Stimulated activated CD4-positive, alpha-beta T cell treated with anti-CD3 and anti-CD28 coated beads, Interleukin-4, amount 100 ng/mL, for 1 hour (primary cell): ENCODE data around the gene INPPL1.

ENCODE experiments used
- DNase-seq: peaks from one replicate; pipeline ENCODE4 v3.0.0-alpha.2; 2020

The INPPL1 gene

DNA sequence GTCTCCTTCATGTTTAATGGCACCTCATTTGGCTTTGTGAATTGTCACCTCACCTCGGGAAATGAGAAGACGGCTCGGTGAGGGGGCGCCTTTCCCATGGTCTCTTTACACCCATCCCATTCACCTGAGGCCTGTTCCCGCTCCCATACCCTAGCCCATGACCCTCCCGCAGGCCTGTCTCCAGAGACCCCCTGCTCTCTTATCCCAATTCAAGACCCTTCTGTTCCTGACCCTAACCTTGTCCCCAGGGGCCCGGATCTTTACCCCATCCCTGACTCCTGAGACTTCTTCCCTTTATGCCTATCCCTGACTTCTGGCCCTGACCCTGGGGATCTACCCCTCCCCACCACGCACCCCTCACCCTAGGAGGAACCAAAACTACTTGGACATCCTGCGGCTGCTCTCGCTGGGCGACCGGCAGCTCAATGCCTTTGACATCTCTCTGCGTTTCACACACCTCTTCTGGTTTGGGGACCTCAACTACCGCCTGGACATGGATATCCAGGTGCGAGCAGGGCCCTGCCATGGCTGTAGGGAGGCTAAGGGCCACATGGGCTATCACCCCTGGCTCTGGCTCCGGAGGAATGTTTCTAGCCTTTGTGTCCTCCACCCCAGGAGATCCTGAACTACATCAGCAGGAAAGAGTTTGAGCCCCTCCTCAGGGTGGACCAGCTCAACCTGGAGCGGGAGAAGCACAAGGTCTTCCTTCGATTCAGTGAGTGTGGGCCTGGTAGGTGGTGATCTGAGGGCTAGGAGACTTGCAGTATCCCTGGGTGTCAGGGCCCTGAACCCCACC lies 7.9 kb downstream of the INPPL1 start:
- no peak for DNase-seq

DNA sequence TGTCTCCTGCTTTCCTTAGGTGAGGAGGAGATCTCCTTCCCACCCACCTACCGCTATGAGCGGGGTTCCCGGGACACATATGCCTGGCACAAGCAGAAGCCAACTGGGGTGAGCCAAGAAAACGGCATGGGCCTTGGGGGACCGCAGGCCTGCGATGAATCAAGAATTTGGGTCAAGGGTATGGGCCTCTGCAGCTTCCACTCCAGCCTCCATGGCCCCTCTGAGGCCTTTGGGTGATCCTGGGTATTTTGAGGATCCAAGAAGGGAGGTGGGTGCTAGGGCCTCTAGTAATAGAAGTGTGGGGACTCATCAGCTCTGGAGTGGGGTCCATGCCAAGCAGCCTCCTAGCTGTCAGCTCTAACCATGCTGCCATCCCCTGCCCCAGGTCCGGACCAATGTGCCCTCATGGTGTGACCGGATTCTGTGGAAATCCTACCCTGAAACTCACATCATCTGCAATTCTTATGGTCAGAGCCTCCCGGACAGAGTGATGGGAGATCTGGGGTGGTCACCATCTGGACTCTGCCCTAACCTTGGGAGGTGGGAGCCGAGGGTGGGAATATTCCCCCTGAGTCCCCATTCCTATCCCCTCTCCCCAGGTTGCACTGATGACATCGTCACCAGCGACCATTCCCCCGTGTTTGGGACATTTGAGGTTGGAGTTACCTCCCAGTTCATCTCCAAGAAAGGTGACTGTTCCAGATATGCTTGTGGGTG lies 8.6 kb downstream of the INPPL1 start:
- DNase-seq: no peak

DNA sequence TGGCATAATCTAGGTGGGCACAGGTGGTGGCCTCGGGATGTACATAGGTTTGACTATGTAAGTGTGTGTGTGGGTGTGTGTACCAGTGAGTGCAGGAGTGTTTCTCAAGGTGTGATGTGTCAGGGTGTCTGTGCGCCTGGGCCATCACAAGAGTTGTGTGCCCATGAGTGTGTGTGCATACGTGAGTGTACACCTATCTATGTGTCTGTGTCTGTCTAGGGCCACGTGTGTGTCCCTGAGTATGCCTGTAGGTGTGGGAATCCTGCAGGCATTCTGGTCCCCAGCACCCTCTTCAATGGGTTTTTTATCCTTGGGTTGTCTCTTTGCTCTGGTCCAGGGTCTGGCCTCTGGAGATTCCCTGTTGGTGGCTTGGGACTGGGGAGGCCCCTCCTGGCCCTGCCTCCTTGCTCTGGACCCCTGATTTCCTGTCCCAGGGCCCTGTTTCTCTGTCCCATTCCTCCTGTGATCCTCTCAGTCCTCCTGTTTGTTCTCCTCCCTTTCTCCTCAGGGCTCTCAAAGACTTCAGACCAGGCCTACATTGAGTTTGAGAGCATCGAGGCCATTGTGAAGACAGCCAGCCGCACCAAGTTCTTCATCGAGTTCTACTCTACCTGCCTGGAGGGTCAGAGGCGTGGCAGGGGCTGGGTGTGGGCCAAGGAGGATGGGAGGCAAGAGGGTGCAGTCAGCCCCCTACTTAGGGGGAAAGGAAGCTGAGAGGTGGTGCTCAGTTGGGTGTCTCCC lies 9.4 kb downstream of the INPPL1 start:
- no peak for DNase-seq

DNA sequence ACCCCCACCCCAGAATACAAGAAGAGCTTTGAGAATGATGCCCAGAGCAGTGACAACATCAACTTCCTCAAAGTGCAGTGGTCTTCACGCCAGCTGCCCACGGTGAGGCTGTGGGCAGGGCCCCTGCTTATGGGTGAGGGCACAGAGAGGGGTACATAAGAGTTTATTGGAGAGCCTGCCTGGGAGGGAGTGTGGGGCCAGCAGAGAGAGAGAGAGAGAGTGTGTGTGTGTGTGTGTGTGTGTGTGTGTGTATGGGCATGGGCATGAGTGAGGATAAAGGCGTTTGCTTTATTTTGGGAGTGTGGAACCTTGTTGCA lies 9.9 kb downstream of the INPPL1 start:
- no peak for DNase-seq

DNA sequence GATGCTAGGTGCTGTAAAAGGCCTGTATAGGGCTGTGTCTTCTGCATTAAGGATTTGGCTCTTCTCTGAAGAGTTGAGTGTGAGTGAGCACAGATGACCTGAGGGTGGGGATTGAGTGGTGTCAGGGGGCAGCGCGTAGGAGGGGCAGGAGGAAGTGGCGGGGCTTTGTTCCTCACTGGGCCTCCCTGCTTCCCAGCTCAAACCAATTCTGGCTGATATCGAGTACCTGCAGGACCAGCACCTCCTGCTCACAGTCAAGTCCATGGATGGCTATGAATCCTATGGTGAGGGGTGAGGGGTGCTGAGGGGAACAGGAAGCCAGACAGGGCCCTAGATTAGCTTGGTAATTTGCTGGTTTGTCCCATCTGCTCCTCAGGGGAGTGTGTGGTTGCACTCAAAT lies 10.4 kb downstream of the INPPL1 start:
- DNase-seq: no peak

DNA sequence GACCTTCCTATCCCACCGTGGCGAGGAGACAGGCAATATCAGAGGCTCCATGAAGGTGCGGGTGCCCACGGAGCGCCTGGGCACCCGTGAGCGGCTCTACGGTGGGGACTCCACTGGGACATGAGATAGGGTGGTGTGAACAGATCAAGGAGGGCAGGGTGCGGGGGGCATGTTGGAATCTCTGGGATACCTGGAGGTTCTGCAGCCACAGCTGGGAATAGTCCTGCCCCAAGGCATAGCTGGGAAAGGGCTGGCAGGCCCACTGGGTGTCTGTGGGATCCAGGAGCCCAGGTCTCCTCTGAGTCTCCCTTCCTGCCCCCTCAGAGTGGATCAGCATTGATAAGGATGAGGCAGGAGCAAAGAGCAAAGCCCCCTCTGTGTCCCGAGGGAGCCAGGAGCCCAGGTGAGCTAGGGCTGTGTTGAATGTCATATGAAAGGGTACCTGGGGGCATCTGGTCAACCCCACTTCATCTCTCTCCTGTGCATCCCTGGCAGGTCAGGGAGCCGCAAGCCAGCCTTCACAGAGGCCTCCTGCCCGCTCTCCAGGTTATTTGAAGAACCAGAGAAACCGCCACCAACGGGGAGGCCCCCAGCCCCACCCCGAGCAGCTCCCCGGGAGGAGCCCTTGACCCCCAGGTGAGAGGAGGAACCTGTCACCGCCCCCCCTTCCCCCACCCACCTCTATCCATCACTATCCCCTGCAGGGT lies 10.9 kb downstream of the INPPL1 start:
- no peak for DNase-seq

DNA sequence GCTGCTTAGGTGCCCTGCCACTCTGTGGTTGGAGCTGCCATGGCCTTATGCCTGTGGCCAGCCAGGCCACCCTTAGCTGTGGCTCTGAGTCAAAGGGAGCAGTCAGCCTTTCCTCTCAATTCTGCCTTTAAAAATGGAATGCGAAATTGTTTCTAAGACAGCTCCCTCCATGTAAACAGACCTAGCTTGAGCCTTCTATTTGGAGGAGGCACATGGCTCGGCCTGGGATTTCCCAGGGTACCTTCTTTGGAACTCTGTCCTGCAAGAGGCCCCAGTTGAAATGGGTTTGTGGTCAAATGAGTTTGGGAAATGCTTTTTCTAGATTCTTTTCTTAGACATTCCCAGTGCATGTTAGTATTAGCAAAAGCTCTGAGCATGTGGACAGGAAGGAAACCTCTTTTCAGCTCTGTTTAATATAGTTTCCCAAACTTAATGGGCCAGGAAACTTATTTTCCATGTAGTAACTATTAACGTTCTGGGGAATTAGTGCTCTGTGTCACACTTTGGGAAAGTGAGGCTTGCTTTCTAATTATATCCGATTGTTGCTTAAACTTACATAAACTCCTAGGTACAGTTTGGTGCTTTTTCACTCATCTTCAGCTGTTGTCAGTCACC lies 11.6 kb downstream of the INPPL1 start:
- no peak for DNase-seq

DNA sequence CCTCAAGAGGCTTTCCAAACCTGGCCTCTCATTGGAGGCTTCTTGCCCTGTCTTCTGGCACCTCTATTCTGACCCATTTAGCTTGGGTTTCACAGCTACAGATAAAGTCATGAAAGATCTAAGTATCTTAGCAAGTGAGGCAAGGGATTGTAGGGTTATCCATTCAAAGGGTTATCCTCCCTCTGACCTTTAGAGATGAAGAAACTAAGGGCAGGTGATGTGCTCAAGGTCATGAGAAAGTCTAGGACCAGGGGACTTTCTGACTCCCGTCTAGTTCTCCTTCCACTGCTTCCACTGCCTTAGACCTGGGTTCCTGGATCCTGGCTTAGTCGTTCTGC lies 12.2 kb downstream of the INPPL1 start:
- no peak for DNase-seq

DNA sequence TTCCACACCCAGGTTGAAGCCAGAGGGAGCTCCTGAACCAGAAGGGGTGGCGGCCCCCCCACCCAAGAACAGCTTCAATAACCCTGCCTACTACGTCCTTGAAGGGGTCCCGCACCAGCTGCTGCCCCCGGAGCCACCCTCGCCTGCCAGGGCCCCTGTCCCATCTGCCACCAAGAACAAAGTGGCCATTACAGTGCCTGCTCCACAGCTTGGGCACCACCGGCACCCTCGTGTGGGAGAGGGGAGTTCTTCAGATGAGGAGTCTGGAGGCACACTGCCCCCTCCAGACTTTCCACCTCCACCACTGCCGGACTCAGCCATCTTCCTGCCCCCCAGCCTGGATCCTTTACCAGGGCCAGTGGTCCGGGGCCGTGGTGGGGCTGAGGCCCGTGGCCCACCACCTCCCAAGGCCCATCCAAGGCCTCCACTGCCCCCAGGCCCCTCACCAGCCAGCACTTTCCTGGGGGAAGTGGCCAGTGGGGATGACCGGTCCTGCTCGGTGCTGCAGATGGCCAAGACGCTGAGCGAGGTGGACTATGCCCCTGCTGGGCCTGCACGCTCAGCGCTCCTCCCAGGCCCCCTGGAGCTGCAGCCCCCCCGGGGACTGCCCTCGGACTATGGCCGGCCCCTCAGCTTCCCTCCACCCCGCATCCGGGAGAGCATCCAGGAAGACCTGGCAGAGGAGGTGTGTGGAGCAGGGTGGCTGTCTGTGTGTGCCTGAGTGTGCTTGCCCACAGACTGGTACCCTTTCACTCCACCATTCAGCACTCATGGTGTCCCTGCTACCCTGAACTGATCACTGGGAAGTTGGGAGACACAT lies 12.8 kb downstream of the INPPL1 start:
- DNase-seq: no peak

DNA sequence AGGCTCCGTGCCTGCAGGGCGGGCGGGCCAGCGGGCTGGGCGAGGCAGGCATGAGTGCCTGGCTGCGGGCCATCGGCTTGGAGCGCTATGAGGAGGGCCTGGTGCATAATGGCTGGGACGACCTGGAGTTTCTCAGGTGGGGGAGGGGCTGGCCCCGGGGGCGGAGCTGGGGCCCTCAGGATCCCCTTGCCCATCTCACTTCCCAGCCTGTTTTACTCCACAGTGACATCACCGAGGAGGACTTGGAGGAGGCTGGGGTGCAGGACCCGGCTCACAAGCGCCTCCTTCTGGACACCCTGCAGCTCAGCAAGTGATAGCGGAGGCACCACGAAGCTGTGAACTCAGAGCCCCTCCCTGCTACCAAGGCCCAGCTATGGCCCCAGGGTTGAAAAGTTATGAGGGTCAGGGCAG lies 13.5 kb downstream of the INPPL1 start:
- peak; percentile 46 for DNase-seq

DNA sequence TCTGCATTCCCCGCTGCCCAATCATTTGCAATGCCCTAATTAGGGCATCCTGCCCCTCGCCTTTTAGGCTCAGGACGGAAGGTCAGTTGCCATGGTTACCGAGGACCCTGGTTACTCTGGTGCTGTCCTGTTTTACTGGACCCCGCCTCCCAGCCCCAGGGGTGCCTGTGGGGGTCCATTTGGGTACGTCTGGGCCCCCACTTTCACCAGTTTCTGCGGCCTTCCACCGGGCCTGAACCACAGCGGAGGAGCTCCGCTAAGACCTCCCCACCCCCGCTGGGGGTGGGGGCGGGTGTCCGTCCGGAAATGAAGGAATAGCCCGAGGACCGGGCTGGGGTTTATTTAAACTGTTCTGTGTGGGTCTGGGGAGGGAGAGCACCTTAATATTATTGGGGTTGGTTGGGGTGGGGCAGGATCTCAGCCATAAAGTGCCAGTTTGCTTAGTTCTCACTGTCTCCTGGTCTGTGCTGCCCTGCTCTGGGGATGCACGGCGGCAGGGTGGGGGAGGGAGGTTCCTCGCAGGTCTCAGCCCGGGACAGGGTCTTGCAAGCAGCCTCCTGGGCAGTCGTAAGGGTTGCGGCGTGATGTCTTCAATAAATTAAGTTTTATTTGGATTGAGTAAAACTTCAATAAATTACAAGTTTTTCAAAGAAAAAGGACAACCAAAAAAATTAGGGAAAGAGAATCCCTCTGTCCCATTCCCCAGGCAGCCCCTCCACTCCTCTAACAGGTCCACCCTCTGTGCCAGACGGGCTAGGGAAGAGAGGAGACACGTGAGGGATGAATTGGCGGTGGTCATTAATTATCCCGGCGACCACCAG lies 14.1 kb downstream of the INPPL1 start:
- no peak for DNase-seq

DNA sequence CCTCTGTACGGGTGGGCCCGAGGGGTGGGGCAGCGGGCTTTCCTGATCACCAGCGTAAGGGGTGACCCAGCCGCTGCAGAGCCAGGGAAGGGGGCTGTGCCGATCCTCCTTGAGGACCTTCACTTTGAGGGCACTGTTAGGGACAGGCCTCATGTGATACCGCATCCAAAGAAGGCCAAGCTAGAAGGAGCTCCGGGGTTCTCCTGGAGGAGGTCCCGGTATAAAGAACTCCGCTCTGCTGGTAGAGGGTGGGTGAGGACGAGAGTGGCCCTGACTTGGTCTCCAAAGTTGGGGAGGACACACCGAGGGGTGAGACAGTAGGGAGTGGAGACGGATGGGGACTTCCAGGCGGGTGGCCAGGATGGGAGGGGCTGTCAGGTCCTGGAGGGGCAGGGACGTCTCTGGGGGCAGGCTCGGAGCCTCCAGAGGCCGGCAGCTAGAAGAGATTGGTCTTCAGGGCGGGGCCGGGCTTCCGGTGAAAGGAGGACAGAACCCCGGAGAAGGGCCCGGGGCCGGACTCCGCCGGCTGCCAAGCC lies 14.8 kb downstream of the INPPL1 start:
- DNase-seq: no peak

DNA sequence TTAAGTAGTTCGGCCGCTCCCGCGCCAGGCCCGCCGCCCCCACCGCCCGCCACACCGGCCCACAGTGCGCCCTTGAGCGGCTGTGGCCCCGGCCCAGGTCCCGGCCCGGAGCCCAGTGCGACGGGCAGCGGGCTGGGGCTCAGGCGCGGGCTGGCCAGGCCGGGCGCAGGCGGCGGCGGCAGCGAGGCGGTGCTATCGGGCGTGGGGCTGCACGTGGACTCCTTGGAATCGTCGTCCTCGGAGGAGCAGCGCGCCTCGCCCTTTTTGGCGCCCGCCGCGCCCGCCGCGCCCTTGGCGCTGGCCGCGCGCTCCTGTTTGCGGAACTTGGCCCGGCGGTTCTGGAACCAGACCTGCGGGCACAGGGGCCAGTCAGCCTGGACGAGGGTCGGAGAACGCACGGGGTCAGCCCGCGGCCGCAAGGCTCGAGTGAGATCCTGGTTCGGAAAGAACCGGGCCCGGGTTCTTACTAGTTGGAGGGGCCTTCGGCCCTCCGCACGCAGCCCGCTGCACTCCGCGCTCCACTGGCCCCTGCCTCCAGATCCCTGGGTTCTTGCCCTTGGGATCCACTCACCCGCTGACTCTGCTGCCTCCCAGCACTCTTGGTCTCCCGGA lies 15.4 kb downstream of the INPPL1 start:
- DNase-seq: no peak

DNA sequence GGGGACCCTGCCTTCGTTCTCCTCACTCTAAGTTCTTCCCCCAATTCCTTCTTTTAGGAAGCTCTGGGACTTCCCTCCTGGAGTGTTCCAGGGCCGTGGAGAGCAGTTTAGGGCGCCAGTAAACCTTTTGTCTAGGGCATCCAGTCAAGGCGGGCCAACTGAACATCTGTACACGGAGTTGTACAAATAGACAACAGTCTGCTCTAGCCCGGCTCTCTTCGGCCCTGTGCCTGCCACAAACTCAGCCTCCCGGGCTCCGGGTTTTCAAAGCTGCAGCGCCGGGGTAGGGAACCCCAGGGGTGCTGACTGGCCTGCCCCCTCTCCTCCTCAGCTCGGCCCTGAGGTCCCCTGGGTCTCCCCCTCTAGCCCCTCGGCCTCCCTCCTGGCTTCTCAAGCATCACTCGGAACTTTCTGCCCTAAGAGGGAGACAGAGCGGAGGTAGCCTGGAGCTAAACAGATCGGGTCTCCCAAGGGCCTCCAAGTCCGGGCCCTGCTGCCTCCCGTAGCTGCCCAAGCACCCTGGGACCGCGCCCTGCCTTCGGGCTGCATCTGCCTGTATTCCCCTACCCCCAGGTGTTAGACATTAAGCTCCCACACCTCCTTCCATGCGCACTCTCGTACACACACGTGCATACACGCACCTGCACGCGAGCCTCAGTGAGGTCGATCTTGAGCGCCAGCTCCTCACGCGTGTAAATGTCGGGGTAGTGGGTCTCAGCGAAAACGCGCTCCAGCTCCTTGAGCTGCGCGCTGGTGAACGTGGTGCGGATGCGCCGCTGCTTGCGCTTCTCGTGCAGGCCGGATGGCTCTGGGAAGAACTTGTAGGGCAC lies 16.1 kb downstream of the INPPL1 start:
- no peak for DNase-seq

DNA sequence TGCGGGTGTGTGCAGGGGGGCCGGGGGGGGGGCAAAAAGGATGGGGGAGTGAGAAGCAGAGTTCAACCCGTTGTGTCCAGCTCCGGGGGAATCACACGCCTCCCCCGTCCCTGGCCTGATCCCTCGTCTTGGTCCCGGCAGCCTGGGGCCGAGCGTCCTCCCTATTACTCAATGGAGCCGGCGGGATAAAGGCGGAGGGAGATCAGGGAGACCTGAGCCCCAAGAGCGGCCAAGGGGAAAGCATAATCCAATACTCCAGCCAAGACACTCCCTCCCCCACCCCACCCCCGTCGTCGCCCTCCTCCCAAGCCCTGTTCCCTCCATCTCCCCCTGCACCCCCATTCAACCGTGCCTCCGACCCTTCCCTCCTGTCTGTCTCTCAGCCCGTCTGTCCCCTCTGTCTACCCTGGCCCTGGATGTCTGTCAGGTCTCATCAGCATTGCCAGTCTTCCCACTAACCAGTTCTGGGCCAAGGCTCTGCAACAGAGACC lies 16.8 kb downstream of the INPPL1 start:
- DNase-seq: no peak

DNA sequence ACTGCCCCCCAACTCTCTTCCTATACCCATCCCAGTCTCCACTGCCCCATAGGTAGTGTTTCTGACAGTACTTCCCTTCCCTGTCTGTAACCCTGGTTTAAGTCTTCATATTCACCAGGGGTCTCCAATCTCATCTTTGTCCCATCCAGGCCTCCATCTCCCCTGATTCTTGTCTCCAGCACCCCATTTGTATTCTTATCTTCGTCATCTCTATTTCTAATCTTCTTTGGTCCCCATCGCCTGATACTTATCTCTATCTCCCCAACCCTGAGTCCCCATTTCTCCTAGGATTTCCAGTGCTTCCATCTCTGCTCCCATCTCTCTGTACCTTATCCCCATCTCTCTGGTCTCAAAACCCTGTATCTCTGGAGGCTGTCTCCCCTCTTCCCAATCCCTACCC lies 17.6 kb downstream of the INPPL1 start:
- DNase-seq: no peak

DNA sequence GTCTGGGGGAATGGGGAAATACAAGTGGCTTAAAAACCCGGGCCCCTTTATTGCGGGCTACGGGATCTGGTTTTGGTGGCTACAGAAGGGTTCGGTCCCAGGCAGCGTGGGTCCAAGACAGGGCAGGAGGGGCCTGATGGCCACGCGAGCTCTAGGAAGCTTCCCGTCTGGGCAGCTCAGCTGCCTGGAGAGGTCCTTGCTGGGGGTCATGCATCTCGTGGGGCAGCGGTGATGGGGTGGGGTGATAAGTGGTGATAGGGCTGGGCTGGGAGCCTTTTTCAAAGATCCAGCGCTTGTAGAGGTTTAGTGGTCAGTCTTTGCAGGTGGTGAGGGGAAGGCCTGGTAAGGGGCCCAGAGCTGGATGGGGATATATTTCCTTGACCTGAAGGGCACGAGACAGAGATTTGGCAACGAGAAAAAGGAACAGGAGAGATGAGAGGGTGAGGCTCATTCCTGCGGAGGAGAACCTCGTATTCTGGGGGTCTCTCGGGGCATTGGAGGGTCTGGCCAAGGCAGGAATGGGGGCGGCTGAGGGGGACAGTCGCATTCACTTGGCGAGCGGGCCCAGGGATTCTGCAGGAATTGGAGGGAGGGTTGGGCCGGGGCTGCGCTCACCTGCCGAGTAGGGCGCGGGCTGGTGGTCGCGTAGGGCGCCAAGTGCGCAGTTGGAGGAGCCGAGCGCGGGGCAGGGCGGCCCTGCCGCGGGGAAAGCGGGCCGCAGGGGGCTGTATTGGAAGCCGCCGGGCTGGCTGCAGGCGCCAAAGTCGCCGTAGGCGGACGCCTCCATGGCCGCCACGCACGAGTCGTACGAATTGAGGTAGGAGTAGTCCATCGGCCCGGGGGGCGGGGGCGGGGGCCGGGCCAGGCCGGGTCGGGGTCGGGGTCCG lies 18.8 kb downstream of the INPPL1 start:
- no peak for DNase-seq

DNA sequence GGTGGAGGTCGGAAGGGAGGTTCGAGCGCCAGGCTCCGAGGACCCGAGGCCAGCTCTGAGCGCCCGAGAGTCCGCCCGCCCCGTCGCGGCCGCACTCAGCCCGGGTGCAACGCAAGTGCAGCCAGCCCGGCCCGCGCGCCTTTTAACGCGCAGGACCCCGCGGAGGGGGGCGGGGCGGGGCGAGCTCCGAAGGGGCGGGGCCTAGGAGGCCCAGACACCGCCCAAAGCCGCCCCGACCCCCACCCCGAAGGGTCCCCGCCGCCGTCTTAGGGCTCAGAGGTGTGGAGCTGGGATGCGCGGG lies 19.4 kb downstream of the INPPL1 start, which contains the start of gene PHOX2A:
Gene PHOX2A, minus strand, starts transcription at position 117 of the 301 bp plus-strand sequence. CDS start 172 bp downstream, outside the sequence.
- DNase-seq: no peak
